Natural killer cell (primary cell): ENCODE data around the gene SLC4A5. TPM values are rescaled to one million over a fixed set of nuclear protein-coding genes. Genes with fewer than 3 reads are reported as not detected.
A peak's percentile ranks its signal among the peaks of the same experiment; 100 is the strongest.

Experiments
- ATAC-seq, 3 donors: fragments of 150-1000 bp in 2 of 3; fragments of 200-7000 bp in 1 of 3; cut with Tn5 transposase; 1 replicate in 1 of 3; 2 replicates in 2 of 3; pipeline ENCODE4 v1.10.0; 2021; ENCODE audit warnings: mild to moderate bottlenecking in 2 of 3, moderate library complexity in 2 of 3
- DNase-seq, 2 donors: peaks; one replicate each; pipeline versions ENCODE4 v3.0.0 to v3.0.0-alpha.2; 2013 to 2021; ENCODE audit warnings: mixed read lengths in 1 of 2
- H3K27ac ChIP-seq: one replicate; pipeline ENCODE4 v1.5.1; 2013; ENCODE audit warnings: mild to moderate bottlenecking, low read length
- H3K27me3 ChIP-seq: one replicate; pipeline ENCODE4 v1.6.1; 2013; ENCODE audit warnings: low read length; ENCODE audit not compliant: control insufficient read depth, insufficient read depth
- H3K36me3 ChIP-seq: one replicate; pipeline ENCODE4 v1.6.1; 2013; ENCODE audit warnings: low read length; ENCODE audit not compliant: control insufficient read depth, insufficient read depth
- H3K4me1 ChIP-seq: one replicate; pipeline ENCODE4 v1.6.1; 2013; ENCODE audit warnings: low read length; ENCODE audit not compliant: control insufficient read depth, insufficient read depth
- H3K4me3 ChIP-seq: one replicate; pipeline ENCODE4 v1.5.1; 2013; ENCODE audit warnings: low read length
- H3K9me3 ChIP-seq: one replicate; pipeline ENCODE4 v1.6.1; 2013; ENCODE audit warnings: low read length; ENCODE audit not compliant: control insufficient read depth, insufficient read depth
- H3K27ac Mint-ChIP-seq, 2 donors: one replicate each; pipeline ENCODE4 v1.8.0; 2022; ENCODE audit warnings: mild to moderate bottlenecking in 2 of 2, mixed read lengths in 2 of 2, moderate library complexity in 1 of 2
- H3K27me3 Mint-ChIP-seq, 2 donors: one replicate each; pipeline ENCODE4 v1.8.0; 2022; ENCODE audit warnings: low read depth in 2 of 2, mixed read lengths in 2 of 2
- H3K36me3 Mint-ChIP-seq: one replicate; pipeline ENCODE4 v1.8.0; 2022; ENCODE audit warnings: mixed read lengths
- H3K4me1 Mint-ChIP-seq, 2 donors: one replicate each; pipeline ENCODE4 v1.8.0; 2022; ENCODE audit warnings: mixed read lengths in 2 of 2
- H3K4me3 Mint-ChIP-seq: one replicate; pipeline ENCODE4 v1.8.0; 2022; ENCODE audit warnings: mild to moderate bottlenecking, moderate library complexity, mixed read lengths
- H3K9me3 Mint-ChIP-seq, 2 donors: one replicate each; pipeline ENCODE4 v1.8.0; 2022; ENCODE audit warnings: mixed read lengths in 2 of 2
- WGBS: methylation state at CpG from one replicate; pipeline ENCODE4 v1.1.7; 2013; ENCODE audit warnings: missing lambda C conversion rate; ENCODE audit not compliant: insufficient coverage; 5-methylcytosine and 5-hydroxymethylcytosine counted together
- intact Hi-C: fragments of 100-400 bp; cut with micrococcal nuclease; formaldehyde crosslinking; loops from one replicate; pipeline ENCODE4 v1.14.2; 2022
- total RNA-seq, 4 donors: library from RNA; stranded (reverse); fragments of 120-200 nt in 1 of 4; gene quantifications; one replicate each; pipeline versions ENCODE4 v1.2.3 to v1.2.4, GENCODE V29; 2013 to 2022
- TF ChIP-seq, protein P1 (sequence below): fragments of 200-600 bp; IDR thresholded peaks from one replicate; pipeline ENCODE4 v1.8.0; 2022; ENCODE audit warnings: antibody characterized with exemption

SLC4A5 gene, protein sequence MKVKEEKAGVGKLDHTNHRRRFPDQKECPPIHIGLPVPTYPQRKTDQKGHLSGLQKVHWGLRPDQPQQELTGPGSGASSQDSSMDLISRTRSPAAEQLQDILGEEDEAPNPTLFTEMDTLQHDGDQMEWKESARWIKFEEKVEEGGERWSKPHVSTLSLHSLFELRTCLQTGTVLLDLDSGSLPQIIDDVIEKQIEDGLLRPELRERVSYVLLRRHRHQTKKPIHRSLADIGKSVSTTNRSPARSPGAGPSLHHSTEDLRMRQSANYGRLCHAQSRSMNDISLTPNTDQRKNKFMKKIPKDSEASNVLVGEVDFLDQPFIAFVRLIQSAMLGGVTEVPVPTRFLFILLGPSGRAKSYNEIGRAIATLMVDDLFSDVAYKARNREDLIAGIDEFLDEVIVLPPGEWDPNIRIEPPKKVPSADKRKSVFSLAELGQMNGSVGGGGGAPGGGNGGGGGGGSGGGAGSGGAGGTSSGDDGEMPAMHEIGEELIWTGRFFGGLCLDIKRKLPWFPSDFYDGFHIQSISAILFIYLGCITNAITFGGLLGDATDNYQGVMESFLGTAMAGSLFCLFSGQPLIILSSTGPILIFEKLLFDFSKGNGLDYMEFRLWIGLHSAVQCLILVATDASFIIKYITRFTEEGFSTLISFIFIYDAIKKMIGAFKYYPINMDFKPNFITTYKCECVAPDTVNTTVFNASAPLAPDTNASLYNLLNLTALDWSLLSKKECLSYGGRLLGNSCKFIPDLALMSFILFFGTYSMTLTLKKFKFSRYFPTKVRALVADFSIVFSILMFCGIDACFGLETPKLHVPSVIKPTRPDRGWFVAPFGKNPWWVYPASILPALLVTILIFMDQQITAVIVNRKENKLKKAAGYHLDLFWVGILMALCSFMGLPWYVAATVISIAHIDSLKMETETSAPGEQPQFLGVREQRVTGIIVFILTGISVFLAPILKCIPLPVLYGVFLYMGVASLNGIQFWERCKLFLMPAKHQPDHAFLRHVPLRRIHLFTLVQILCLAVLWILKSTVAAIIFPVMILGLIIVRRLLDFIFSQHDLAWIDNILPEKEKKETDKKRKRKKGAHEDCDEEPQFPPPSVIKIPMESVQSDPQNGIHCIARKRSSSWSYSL
- 1 to 10 TPM; 5.3 to 8.4 (median 8.0) TPM for total RNA-seq
- 3.9 TPM for total RNA-seq (2013)

DNA sequence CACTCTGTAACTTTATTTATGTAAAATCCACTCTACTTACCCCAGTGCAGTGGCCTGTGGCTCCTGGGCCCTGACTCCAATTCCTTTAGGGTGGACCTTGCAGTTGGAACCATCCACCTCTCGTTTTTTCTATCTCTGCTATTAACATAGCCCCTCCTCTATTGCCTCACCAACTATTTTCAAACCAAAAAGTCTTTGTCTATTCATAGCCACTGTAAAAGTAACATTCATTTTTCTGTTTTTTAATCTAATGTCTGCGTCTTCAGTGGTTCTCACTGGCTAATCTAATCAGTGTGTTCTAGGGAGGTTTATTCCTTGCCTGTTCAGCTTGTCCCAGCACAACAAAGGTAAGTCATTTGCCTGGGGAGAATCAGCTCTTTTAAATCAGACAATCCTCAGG is at the start of gene SLC4A5:
Gene SLC4A5, minus strand, starts transcription at position 101 of the 400 bp plus-strand sequence. CDS start 28,393 bp downstream, outside the sequence.
- no peaks in the 10 kb centered on the region for H3K36me3 ChIP-seq
- intact Hi-C loops, result no loop called here
- peaks cover 6% of the 10 kb centered on the region for H3K4me1 ChIP-seq
- no peak within 1 kb of the TSS for H3K27ac ChIP-seq
- Mint-ChIP-seq H3K36me3 (no peaks in the 10 kb centered on the region), H3K4me1 (peaks cover 0 to 5% of the 10 kb centered on the region in 2 donors), H3K4me3 (no peak within 1 kb of the TSS), H3K27me3 (peaks cover 6 to 9% of the 10 kb centered on the region in 2 donors), H3K9me3 (no peaks in the 10 kb centered on the region), H3K27ac (no peak within 1 kb of the TSS)
- DNase-seq, result no peak
- H3K9me3 ChIP-seq, result no peaks in the 10 kb centered on the region
- ATAC-seq, result no peak
- 70% methylated on average over 2 of the region's 2 CpGs for WGBS
- no peaks in the 10 kb centered on the region for H3K27me3 ChIP-seq
- H3K4me3 ChIP-seq, result no peak within 1 kb of the TSS
- TF ChIP-seq, protein P1, sequence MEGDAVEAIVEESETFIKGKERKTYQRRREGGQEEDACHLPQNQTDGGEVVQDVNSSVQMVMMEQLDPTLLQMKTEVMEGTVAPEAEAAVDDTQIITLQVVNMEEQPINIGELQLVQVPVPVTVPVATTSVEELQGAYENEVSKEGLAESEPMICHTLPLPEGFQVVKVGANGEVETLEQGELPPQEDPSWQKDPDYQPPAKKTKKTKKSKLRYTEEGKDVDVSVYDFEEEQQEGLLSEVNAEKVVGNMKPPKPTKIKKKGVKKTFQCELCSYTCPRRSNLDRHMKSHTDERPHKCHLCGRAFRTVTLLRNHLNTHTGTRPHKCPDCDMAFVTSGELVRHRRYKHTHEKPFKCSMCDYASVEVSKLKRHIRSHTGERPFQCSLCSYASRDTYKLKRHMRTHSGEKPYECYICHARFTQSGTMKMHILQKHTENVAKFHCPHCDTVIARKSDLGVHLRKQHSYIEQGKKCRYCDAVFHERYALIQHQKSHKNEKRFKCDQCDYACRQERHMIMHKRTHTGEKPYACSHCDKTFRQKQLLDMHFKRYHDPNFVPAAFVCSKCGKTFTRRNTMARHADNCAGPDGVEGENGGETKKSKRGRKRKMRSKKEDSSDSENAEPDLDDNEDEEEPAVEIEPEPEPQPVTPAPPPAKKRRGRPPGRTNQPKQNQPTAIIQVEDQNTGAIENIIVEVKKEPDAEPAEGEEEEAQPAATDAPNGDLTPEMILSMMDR, result no peak

DNA sequence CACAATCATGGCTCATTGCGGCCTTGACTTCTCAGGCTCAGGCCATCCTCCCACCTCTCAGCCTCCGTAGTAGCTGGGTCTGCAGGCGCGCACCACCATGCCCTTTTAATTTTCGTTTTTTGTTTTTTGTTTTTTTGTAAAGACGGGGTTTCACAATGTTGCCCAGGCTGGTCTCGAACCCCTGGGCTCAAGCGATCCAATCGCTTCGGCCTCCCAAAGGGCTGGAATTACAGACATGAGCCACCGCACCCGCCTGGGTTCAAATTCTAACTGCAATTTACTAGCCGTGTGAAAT is 49.2 kb upstream of the SLC4A5 start:
- WGBS, result 86% methylated on average over 13 of the region's 13 CpGs
- peaks cover 5 to 6% of the 10 kb centered on the region in 2 donors for H3K4me1 Mint-ChIP-seq
- peaks cover 0 to 6% of the 10 kb centered on the region in 2 donors for H3K27me3 Mint-ChIP-seq
- Histone ChIP-seq H3K27ac (no peak overlapping the region), H3K4me1 (peaks cover 11% of the 10 kb centered on the region), H3K9me3 (no peaks in the 10 kb centered on the region), H3K27me3 (no peaks in the 10 kb centered on the region), H3K4me3 (no peak overlapping the region), H3K36me3 (no peaks in the 10 kb centered on the region)
- DNase-seq, result no peak
- intact Hi-C loops, result loop anchor here (1.0 to 5.0 kb wide), 3 partner anchors 29 to 142 kb away; partner anchors contain the start of genes C2orf81 and WDR54
- H3K4me3 Mint-ChIP-seq, result peak overlapping the region; percentile 22
- peak overlapping the region in 1 of 2 donors; percentile 55 for H3K27ac Mint-ChIP-seq
- no peaks in the 10 kb centered on the region for H3K36me3 Mint-ChIP-seq
- no peak for ATAC-seq
- TF ChIP-seq, protein P1, result no peak
- H3K9me3 Mint-ChIP-seq, result no peaks in the 10 kb centered on the region

DNA sequence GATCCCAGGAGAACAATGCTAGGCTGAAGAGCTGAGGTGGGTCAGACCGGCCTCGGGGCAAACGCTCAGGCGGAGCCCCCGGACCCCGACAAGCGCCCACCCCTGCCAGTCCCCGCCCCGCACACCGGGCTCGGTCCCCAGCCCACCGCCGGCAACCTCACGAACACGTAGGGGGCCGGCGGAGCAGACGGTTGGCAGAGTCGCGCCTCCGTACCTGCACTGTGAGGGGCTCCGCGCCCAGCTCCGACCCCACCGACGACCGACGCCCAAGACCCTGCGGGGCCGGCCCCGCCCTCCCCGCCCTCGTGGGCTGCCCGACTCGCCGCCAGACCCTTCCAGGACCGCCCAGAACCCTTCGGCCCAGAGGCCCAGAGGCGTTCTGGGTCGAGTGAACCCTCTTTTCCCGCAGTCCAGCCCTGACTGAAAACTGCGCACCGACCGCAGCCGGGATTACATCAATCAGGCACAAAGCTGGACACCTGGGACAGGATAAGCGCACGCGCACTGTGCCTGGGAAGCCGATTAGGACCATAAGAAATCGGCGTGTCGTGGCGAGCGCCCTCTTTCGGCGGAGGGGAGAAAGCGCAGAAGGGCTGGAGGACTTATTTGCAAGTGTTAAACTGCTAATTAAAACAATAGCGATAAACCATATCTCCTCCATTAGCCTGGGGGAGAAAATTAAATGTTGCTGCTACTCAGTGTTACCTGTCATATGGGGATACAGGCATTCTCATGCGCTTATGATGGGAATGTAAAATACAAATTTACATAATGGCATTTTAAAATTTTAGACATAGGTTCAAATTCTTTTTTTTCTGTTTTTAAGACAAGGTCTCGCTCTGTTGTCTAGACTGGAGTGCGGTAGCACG is 48.6 kb upstream of the SLC4A5 start:
- Histone ChIP-seq H3K27ac (peak overlapping the region; percentile 96), H3K27me3 (no peaks in the 10 kb centered on the region), H3K4me1 (peaks cover 11% of the 10 kb centered on the region), H3K9me3 (no peaks in the 10 kb centered on the region), H3K36me3 (no peaks in the 10 kb centered on the region), H3K4me3 (peak overlapping the region; percentile 66)
- Mint-ChIP-seq H3K4me3 (peak overlapping the region; percentile 94), H3K4me1 (peaks cover 5 to 6% of the 10 kb centered on the region in 2 donors), H3K27me3 (peaks cover 0 to 6% of the 10 kb centered on the region in 2 donors), H3K9me3 (no peaks in the 10 kb centered on the region), H3K27ac (peak overlapping the region; percentile 92 to 93), H3K36me3 (no peaks in the 10 kb centered on the region)
- ATAC-seq, result peak; percentile 93 to 96 (median 94)
- intact Hi-C loops, result loop anchor here (1.0 to 5.0 kb wide), 3 partner anchors 29 to 141 kb away; partner anchors contain the start of genes C2orf81 and WDR54
- TF ChIP-seq, protein P1, result peak; percentile 94
- peak; percentile 96 to 98 for DNase-seq
- 2% methylated on average over 57 of the region's 62 CpGs for WGBS
